DMS53 (cell line): Measurements from ENCODE around the gene TMEM182.

ENCODE experiments used
- DNase-seq: peaks from one replicate; lab custom pipeline; 2025; lab: John Stamatoyannopoulos, UW

The TMEM182 gene

DNA sequence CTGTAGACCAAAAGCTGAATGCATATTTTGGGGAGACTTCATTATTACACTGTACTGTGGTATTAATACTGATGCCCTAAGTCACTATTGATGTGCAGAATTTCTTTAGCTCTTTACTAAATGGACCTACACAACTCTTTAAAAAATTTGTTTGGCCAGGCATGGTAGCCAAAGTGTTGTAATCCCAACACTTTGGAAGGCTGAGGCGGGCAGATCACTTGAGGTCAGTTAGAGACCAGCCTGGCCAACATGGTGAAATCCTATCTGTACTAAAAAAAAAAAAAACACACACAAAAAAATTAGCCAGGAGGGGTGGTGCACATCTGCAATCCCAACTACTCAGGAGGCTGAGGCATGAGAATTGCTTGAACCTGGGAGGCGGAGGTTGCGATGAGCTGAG lies 6.4 kb downstream of the TMEM182 start:
- no peak for DNase-seq

- DNase-seq, result no peak
These were observed 7.1 kb downstream of the TMEM182 start for GRCh38 chr2:102768892-102769291.

DNA sequence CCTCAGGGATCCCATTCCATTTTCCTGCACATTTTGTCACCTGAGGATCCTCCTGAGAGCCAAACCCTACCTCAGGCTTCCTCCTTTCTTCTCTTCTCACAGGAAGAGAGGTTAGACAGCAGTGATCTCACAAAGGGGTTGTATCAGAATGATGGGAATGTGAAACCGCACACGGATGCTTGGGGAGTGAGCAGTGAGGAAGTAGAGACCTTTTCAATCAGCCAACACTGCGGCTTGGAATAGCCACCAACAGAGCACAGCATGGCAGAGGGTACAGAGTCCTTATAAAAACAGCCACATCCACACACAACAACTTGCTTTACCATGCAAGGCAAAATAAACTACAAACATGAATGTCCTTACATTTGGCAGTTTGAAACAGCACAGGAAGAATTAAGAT lies 8.7 kb downstream of the TMEM182 start:
- DNase-seq, result no peak

DNA sequence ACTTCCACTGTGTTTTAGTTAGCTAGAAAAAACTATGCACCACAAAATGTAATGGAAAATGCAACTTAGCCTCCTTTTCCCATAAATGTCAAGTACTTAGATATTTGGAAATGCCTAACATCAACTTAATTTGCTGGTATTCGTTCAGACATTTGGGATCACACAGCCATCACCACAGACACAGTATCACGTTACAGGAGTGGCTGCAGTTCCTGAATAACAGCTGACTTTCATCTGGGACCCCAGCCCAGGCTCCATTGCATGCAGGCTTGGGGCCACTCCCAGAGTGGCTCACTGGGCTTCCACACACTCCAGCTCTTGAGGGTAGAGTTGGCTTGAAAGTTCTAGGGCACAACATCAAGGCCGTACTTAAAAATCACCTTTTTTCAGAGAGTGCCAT lies 9.3 kb downstream of the TMEM182 start:
- no peak for DNase-seq

DNA sequence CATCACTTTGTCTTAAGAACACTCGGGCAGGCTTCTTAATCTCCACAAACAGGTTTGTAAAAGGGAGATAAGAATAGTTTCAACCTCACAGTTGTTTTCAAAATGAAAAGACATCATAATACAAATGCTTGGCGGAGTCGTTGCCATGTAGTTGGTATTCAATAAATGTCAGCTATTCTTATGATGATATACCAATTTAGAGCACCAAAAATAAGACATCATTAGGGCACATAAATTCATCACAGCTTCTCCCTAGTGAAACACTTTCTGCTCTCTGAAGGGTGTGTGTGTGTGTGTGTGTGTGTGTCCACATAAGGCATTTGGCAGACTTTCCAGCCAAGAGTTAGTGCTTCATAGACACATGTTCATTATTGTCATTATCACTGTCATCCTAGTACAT lies 10.8 kb downstream of the TMEM182 start:
- no peak for DNase-seq

GRCh38 chr2:102773149-102773705 lies 11.4 kb downstream of the TMEM182 start:
- no peak for DNase-seq

GRCh38 chr2:102778260-102778659 lies 16.4 kb downstream of the TMEM182 start:
- DNase-seq, result no peak

DNA sequence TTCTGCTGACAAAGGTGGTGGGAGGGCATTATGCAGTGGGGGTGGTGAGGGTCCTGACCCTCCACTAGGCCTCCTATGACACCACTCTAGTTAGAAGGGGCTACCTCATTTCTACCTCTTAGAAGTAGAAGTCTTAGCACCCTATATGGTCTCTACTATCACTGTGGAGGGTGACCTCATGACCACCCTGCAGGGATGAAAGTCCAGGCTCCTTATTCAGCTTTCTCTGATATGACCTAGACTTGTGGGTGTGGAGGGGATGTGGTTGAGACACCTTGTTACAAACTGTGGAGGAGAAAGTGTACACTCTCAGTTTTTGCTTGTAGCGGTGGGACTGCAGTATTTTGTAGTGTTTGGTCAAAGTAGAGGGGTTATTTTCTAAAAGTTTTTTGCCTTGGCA lies 18.6 kb downstream of the TMEM182 start:
- no peak for DNase-seq

- no peak for DNase-seq
These were observed 20.4 kb downstream of the TMEM182 start for GRCh38 chr2:102782187-102782586.

- peak; percentile 27 for DNase-seq
These were observed 21.1 kb downstream of the TMEM182 start for GRCh38 chr2:102782933-102783332.

GRCh38 chr2:102783506-102784183 lies 21.8 kb downstream of the TMEM182 start:
- no peak for DNase-seq

GRCh38 chr2:102784940-102785339 lies 23.1 kb downstream of the TMEM182 start:
- no peak for DNase-seq

GRCh38 chr2:102788216-102788884 lies 26.5 kb downstream of the TMEM182 start:
- DNase-seq, result no peak

- DNase-seq, result no peak
These were observed 27.0 kb downstream of the TMEM182 start for GRCh38 chr2:102788885-102789260.

GRCh38 chr2:102789349-102790090 lies 27.7 kb downstream of the TMEM182 start:
- DNase-seq, result peak; percentile 34

- no peak for DNase-seq
These were observed 28.2 kb downstream of the TMEM182 start for GRCh38 chr2:102790091-102790455.

- DNase-seq, result no peak
These were observed 30.9 kb downstream of the TMEM182 start for GRCh38 chr2:102792568-102793208.

GRCh38 chr2:102795641-102796040 lies 33.8 kb downstream of the TMEM182 start:
- DNase-seq, result no peak

GRCh38 chr2:102796337-102796736 lies 34.5 kb downstream of the TMEM182 start:
- no peak for DNase-seq

DNA sequence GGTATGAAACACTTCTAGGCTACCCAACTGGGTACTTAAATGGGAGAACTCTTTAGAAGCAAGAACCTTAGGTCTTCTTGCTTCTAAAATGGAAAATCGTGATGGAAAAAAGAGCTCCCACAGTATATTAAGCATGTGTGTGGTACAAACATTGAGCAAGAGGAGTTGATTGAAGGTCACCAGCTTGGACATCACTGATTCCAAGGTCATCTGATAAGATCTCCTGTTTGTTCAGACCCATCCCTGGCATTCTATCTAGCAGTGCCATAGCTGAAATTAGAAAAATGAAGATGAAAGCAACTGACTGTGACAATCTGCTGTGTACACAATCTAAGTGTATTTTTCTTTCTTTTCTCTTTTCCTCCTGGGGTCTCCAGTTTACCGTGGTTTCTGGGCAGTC lies 35.7 kb downstream of the TMEM182 start:
- no peak for DNase-seq

GRCh38 chr2:102798181-102798580 lies 36.4 kb downstream of the TMEM182 start:
- DNase-seq, result no peak

- DNase-seq, result peak; percentile 55
These were observed 39.4 kb downstream of the TMEM182 start for GRCh38 chr2:102801098-102801718.
